CD4-positive, alpha-beta T cell treated with Interleukin-2 at 100 ng/mL for 4 hours (primary cell): Measurements from ENCODE around the gene S100A16.
A peak's percentile ranks its signal among the peaks of the same experiment; 100 is the strongest.
"Not testable (repeated sequence)": the region's sequence is repeated elsewhere in the genome, so short reads cannot be mapped to it uniquely, and the experiment has no call there.

Experiments used
- DNase-seq: peaks from one replicate; pipeline ENCODE4 v3.0.0-alpha.2; 2020; ENCODE audit warnings: low spot score

The S100A16 gene

GRCh38 chr1:153615406-153615805, 2.5 kb upstream of the S100A16 start:
- DNase-seq = no peak

GRCh38 chr1:153614906-153615305, 2.0 kb upstream of the S100A16 start:
- DNase-seq = no peak

DNA sequence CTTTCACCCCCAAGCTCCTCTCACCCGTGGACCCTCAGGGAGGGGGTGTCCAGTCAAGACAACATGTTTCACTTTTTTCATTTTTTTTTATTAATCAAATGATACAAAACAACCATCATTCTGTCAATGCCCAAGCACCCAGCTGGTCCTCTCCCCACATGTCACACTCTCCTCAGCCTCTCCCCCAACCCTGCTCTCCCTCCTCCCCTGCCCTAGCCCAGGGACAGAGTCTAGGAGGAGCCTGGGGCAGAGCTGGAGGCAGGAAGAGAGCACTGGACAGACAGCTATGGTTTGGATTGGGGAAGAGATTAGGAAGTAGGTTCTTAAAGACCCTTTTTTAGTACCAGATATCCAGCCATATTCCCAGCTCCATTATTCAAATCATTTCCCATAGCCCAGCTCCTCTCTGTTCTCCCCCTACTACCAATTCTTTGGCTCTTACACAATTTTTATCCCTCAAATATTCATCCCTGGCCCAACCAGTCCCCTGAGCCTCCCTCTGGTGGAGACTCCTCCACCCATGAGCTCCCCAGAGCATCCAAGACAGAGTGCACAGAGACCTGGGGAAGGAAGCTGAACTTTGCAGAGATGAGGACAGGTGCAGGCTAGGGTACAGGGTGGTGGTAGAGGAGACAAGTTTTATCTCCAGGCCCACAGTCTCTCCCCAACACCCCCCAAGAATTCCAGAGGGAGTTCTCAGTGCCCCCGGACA, 1.4 kb upstream of the S100A16 start:
- DNase-seq = no peak

DNA sequence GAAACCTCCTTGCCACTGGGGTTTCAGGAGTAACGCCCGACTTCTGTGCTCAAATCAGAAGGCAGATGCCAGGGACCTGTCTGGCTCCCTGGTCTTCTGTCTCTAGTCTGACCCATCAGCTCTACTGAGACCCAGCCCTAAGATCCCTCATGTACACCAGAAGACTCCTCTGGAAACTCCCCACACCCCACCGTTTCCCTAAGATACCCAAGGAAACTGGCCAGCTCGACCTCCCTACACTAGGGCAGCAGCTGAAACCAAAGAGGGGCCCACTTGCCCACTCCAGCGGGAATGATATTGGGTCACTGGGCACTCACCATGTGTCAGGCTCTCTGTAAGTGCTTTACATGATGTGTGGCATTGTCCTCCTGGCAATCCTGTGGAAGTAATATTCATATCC, 469 bp upstream of the S100A16 start:
- no peak for DNase-seq

- no peak for DNase-seq
These were observed 704 bp downstream of the S100A16 start for GRCh38 chr1:153612111-153612754.

DNA sequence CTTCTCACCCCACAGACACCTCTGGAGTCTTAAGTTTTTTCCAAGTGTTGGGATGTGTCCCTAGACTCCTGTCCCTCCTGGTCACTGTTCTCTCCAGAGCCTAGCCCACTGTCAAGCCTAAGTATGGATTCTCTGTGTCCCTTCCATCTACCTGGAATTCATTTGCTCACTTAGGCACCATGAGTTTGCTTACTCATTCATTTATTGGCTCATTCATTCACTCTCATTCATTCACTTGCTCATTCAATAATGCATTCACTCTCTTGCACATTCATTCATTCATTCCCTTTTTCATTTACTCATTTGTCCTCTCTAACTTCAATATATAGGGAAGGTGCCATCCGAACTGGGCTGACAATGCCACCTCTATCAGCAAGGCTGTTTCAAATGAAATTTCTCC, 1.6 kb downstream of the S100A16 start:
- no peak for DNase-seq

DNA sequence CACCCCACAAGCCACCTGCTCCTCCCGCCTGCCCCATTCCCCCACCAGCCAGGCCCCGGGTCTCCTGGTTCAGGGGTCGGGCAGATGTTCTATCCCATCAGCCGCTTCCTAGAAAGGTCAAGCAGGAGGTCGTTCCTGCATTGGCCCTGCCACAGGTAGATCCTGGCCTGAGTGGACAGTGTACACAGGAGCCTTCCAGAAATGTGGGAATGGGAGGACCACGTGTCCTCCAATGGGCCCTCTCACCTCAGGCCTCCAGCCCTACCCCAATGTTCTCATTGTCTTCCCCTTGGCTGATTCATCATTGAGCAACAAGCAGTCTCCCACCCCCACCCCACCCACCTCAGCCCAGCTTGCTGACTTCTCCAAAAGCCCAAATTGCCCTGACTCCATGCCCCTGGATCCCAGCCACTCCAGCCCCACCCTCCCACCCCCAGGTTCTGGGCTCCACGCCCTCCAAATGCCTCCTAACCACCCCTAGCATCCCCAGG, 2.1 kb downstream of the S100A16 start:
- DNase-seq = no peak

GRCh38 chr1:153610334-153610733, 2.6 kb downstream of the S100A16 start:
- no peak for DNase-seq

GRCh38 chr1:153609585-153609907, 3.4 kb downstream of the S100A16 start:
- DNase-seq = no peak

DNA sequence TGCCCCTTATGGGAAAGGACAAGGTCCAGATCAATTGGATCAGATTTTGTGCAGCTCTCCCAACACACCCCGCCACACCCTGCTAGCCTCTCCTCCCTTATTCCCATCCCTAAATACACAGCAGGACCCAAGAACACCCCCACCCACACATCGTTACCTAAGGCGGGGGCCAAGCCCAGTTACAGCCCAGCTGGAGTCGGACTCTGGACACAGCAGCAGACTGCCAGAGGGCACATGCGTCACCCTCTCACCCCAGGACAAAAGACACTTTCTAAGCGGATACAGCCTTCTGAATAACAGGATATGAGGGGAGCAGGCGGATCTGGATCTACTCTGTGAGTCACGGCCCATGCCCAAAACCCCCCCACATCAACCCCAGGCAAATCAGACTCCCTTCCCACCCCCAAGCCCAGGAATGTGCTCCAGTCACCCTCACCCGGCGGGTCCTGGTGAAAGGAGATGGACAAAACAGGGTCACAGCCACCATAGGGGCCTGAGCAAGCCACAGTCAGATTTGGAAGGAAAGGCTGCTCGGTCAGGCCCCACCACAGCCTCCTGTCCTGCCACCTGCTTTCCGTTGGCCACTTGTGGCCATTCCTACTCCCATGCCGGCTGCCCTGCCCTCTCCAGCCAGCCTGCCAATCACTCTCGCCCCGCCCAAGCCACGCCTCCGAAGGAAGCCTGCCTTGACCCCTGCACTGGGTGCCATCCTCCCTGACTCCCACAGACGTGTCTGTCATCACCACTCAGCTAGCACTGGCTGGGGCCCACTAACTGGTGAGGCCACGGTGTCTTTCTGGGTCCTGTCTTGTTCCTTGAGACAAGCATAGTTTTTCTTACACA, 4.0 kb downstream of the S100A16 start:
- DNase-seq = no peak

DNA sequence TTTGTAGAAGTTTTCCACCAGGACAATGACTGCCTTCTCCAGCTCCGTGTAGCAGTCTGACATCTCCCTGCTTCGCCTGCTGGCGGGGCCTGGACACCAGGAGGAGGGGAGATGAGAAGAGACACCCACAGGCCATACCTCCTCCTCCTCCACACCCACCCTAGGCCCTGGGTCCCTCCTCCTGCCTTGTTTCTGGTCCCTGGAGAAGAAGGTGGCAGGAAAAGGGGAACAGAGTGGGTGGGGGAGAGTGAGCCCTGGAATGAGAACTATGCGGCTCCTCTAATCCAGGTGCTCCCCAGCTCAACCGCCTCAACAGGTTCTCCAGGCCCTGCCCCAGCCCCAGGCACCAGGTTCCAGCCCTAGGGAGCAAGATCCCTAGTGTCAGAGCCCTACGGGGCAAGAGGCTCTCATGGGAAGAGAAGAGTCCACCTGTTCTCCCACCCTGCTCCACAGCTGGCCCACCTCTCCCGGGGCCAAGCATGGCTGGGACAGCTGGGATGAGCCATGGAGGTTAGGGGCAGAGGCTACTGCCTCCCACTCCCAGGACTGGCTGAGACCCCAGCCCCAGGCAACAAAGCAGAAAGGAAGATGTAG, 4.8 kb downstream of the S100A16 start:
- no peak for DNase-seq

- DNase-seq = no peak
These were observed 5.6 kb downstream of the S100A16 start for GRCh38 chr1:153607381-153607780.

DNA sequence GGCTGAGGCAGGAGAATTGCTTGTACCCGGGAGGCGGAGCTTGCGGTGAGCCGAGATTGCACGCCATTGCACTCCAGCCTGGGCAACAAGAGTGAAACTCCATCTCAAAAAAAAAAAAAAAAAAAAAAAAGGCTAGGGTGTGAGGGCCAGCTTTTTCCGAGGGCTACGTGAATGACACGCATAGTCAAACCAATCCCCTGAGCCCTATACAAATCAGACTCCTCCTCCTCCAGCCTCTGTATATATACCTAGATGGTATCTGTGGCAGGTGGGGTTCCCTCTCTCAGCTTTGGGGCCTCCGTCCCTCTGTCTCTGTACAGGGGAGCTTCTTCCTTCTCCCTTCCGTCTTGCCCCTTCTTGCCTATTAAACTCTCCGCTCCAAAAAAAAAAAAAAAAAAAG, 6.7 kb downstream of the S100A16 start:
- no peak for DNase-seq

DNA sequence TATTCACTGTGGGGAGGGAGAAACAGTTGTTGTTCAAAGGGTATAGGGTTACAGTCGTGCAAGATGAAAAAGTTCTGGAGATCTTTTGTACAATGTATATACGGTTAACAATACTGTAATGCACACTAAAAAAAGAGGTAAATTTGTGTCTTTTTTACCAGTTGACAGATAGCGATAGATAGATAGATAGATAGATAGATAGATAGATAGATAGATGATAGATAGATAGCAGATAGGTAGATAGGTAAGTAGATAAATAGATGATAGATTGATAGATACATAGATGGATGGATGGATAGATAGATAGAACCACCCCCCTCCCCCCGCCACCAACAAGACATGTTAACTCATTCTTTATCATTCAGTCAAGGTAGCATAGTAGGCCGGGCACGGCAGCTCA, 10.2 kb downstream of the S100A16 start:
- DNase-seq = no peak

DNA sequence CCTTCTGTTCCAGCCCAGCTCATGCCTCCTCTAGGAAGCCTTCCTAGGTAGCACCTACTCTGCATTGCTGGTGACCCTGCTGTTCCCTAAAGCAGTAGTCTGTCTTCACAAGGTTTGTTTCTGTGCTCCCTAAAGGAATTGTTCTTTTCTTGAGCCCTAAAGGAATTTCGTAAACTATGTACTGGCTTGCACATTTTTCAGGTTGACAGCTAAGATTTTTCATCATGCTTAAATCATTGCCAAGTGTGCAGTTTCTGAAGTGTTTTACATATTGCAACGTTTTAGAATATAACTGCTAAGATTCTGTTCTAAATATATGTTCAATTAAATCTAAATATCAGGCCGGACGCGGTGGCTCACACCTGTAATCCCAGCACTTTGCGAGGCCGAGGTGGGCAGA, 13.1 kb downstream of the S100A16 start:
- no peak for DNase-seq

DNA sequence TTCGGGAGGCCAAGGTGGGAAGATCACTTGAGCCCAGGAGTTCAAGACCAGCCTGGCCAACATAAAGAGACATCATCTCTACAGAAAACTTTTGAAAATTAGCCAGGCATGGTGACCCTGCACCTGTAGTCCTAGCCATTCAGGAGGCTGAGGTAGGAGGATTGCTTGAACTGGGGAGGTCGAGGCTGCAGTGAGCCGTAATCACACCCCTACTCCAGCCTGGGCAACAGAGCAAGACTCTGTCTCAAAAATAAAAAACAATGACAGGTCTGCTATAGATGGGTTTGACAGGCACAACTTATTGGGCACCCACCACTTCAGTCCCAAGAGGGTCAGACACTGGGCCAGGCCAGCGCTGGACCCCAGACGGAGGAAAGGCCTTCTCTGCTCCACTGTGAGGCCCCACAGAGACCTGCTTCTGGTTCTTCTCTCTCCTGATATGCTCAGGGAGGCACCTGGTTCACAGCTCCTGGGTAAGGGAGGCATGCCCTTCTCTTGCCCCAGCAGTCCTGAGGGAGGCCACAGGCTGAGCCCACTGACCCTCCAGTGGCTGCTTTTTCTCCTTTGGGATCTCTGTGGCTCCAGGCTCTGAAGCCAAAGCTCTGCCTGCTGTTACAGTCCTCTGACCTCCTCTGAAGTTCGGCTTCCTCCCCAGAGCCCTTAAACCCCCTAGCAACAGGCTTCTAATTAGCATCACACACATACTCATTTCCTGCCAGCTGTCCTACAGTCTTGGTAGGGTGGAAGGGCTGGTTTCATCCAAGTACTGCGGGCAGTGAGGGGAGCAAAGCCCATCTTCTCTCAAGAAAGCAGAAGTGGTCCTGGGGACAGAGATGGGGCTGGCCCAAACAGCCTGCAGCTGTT, 14.4 kb downstream of the S100A16 start:
- peak; percentile 3 for DNase-seq

- DNase-seq = peak; percentile 22
These were observed 15.7 kb downstream of the S100A16 start for GRCh38 chr1:153597206-153597605.

DNA sequence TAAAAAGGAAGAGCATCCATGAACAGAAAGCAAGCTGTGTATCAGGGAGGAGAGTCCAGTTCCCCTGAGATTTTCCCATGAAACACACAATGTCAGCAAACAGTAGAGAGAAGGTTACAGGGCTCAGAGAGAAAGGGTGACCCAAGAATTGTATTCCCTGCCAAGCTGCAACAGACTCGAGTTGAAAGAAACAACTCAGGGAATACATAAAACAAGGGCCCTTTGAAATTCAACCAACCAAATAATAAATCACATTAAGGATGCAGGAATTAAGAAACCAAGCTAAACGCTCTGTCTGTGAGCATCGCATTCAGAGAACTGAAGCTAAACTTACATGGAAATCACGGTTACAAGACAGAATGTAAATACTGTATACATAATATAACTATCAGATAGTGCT, 20.2 kb downstream of the S100A16 start:
- DNase-seq = no peak

DNA sequence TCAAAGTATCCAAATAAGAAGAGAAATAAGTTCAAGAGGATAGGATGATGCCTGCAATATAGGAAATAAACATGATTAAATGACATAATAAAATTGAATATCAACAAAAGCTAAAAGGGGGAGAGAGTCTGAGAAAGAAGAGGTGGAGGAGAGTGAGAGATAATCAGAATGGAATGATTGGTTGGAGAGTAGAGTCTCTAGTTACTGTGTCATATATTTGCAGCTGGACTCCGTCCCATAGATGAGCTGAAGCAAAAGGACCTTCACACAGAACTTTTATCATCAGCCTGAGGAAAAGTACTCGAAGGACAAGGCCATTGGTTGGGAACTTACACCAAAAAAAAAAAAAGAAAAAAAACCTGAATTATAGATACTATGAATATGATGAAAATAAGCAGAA, 24.5 kb downstream of the S100A16 start:
- DNase-seq = no peak

- not testable (repeated sequence) for DNase-seq
These were observed 24.9 kb downstream of the S100A16 start for GRCh38 chr1:153588033-153588432.

DNA sequence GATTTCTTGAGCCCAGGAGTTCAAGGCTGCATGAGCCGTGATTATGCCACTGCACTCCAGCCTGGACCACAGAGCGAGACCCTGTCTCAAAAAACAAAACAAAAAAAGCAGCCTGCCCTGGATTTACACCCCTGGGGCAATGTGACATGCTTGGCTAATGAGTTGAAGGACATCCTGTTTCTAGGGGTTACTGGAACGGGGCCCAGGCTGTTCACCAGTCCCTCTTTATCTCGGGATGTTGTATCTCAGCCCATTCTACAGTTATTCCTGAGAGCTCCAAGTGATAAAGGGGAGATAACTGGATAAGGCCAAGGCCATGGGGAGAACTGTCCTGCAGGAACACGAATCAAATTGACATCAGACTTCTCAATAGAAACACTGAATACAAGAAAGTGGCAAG, 25.6 kb downstream of the S100A16 start:
- DNase-seq = no peak

- DNase-seq = no peak
These were observed 26.6 kb downstream of the S100A16 start for GRCh38 chr1:153586347-153586746.
